ENCODE results near the gene M1AP.

- no peak for TF ChIP-seq CTCF (IDR thresholded peaks at IDR 0.05; ENCODE audit: low read depth, low read length, poor library complexity, severe bottlenecking)
- TF ChIP-seq EZH2phosphoT487 (IDR thresholded peaks at IDR 0.05; ENCODE audit: borderline replicate concordance, low read length) = no peak
These were observed 25.8 kb upstream of the M1AP start for GRCh38 chr2:74673826-74674528.
